GM21786 (cell line): ENCODE measurements around the gene BACE2.

ENCODE experiments used
- ATAC-seq: cut with Tn5 transposase; IDR thresholded peaks from one replicate; pipeline ENCODE4 v1.9.1; 2021; ENCODE audit not compliant: unreplicated experiment

The BACE2 gene

DNA sequence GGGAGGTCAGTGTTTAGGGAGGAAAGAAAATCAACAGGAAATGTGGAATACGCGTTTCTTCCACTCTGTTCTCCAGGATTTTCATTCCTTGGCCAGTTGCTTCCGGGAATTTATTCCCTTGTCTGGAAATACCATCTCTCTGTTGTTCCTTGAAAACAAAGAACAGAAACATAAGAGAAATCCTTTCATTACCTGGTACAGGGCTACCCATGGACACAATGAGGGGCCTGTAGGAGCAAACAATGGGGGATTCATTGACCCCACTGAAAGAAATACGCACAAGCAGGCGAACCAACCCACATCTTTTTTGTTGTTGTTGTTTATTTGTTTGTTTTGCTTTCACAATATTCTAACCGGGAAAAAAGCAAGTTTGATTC lies 20.0 kb upstream of the BACE2 start:
- ATAC-seq = no peak

- ATAC-seq = no peak
These were observed 19.2 kb upstream of the BACE2 start for GRCh38 chr21:41148798-41149197.

DNA sequence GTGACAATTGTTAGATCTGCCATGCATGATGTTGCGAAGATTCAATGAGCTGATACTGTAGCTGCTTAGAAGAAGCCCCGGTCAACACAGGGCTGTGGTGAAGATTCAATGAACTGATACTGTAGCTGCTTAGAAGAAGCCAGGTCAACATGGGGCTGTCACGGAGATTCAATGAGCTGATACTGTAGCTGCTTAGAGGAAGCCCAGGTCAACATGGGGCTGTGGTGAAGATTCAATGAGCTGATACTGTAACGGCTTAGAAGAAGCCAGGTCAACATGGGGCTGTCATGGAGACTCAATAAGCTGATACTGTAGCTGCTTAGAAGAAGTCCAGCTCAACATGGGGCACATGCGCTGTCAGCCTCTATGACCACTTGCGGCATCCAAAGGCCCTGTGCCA lies 18.8 kb upstream of the BACE2 start:
- no peak for ATAC-seq

- no peak for ATAC-seq
These were observed 15.8 kb upstream of the BACE2 start for GRCh38 chr21:41152147-41152546.

DNA sequence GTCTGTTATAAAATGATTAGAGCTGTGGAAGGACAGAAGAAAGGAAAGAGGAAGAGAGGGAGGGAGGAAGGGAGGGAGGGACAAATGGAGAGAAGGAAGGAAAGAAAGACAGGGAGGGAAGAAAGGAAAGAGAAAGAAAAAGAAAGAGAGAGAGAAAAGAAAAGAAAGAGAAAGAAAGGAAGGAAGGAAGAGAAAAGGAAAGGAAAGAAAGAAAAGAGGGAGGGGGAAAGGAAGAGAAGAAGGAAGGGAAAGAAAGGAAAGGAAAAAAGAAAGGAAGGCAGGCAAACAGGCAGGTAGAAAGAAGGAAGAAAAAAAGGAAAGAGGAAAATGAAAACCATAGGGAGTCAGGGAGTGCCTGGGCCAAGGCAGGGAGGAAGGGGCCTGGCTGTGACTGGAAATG lies 14.5 kb upstream of the BACE2 start:
- no peak for ATAC-seq

DNA sequence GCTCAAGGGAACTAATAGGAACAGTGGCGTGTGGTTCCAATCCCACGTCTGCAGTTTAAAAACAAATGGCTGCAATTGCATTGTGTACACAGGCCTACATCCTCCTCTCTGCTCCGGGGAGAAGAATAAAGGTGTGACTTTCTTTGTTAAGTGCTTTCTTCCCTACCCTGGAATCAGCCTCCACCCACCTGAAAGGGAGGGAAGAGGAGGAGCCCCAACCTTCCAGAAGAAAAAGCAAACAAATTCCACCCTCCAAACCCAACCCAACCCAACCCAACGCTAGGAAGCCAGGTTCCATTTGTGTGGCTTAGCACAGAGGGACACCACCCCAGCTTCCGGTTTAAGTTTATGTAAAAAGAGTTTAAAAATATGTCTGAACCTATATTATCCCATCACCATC lies 11.8 kb upstream of the BACE2 start:
- no peak for ATAC-seq

GRCh38 chr21:41158026-41158425 lies 9.9 kb upstream of the BACE2 start:
- no peak for ATAC-seq

GRCh38 chr21:41160036-41160435 lies 7.9 kb upstream of the BACE2 start:
- no peak for ATAC-seq

- no peak for ATAC-seq
These were observed 6.5 kb upstream of the BACE2 start for GRCh38 chr21:41161428-41161827.

DNA sequence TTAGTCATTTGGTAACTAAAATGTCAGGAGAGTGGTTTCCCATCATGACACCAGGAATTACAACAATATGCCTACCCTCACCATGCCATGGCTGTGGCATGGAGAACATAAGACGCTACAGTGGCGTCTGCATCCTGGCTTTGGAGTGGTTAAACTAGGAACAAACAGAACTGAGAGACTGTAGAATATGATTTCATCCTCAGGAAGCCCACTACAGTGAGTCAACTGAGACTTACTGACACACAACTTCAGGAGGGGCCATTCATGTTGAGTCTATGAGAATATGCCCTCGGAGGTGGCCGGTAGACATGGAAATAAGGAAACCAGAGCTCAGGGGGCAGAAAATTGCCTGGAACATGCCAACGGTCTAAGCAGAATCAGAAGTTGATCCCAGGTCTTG lies 5.9 kb upstream of the BACE2 start:
- no peak for ATAC-seq

DNA sequence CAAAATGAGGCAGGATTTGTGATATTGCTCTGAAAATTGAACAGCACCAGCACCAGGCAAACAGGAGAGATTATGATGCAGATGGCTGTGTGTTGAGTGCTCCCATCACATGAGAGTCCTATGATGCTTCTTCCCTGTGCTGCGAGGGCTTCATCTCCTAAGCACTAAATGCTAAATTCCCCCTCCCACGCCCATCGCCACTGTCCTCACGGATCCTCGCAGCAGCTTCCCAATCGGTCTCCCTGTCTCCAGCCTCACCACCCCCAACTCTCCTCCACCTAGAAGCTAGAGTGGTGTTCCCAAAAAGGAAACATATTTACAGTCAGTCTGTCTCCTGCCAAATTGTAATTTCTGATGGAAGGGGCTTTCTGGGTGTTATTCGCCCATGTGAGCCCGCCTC lies 4.9 kb upstream of the BACE2 start:
- ATAC-seq = no peak

DNA sequence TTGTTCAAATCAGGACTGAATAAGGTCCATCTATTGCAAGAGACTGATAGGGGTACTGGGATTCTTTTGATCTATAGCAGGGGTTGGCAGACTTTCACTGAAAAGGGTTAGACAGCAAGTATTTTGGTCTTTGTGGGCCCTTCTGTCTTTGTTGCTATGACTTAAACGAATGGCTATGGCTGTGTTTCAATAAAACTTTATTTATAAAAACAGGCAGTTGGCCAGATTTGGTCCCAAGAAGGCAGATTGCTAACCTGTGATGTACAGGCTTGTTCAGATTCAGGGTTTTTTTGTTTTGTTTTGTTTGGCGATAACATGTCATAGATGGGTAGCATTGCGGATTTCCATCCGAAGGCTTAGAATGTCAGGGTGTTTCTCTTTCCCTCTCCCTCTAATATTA lies 3.9 kb upstream of the BACE2 start:
- ATAC-seq = no peak

- ATAC-seq = no peak
These were observed 2.8 kb upstream of the BACE2 start for GRCh38 chr21:41164981-41165655.

DNA sequence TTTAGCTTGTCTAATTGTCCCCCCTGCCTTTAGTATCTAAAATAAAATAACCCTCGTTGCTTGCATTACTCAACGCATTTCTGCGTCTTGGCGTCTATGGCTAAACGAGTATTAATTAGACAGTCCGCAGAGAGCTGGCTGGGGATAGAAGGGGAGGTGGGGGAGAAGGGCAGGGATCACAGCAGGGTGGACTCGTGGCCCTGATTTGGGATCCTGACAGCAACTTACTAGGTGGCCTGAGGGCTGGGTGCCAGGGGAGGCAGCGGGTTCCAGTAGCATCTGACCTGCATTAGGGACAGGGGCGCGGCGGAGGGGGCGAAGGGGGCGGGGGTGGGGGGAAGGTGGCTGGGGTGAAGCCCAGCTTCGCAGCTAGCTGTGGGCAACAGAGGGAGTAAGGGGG lies 1.1 kb upstream of the BACE2 start:
- ATAC-seq = no peak

- no peak for ATAC-seq
These were observed 664 bp downstream of the BACE2 start for GRCh38 chr21:41168391-41169257.

DNA sequence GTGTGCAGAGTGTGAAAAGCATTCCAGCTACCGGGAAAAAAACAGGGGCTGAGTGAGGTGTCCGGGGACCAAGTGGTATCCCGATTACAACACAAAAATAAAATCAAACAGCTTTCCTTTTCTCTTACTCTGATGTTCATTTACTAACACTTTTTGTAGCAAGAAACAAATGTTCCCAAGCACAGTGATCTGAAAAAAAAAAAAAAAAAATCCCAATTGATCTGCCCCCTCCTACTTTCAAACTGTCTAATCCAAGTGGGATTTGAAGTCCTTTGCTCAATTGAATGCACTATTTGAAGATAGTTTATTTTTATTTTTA lies 1.3 kb downstream of the BACE2 start:
- no peak for ATAC-seq

DNA sequence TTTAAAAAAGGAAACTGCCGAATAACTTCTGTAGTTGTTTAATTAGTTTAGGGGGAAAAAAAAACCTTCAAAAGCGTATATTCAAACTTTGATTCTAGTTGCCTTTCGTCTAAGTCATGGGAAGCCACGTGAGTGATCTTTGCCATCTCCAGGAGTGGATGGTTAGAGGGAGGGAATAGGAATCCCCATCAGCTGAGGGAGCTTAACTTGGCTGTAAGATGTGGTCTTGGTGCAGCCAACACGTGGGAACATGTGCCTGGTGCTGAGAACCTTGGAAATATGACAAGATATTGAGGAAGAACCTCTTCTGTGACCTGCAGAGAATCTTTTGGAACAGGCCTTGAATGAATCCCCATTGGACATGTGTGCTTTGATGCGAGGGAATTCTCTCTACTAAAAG lies 1.7 kb downstream of the BACE2 start:
- ATAC-seq = no peak

DNA sequence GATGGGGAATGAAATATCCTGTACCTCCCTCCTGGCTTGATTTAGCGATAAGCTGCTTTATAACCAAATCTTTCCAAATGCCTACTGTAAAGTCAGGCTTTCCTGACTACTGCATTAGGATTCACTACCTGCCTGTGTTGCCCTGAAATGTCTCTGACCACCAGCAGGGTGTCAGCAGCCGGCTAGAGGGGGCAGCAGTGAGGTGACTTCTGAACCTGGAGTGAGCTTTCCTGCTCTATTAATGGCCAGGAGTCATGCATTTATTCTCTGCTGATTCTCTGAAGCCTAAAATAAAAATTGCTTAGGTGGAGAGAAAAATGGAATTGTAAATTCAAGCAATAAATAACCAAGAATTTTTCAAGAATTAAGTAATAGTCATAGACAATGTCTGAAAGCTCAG lies 2.5 kb downstream of the BACE2 start:
- ATAC-seq = no peak

DNA sequence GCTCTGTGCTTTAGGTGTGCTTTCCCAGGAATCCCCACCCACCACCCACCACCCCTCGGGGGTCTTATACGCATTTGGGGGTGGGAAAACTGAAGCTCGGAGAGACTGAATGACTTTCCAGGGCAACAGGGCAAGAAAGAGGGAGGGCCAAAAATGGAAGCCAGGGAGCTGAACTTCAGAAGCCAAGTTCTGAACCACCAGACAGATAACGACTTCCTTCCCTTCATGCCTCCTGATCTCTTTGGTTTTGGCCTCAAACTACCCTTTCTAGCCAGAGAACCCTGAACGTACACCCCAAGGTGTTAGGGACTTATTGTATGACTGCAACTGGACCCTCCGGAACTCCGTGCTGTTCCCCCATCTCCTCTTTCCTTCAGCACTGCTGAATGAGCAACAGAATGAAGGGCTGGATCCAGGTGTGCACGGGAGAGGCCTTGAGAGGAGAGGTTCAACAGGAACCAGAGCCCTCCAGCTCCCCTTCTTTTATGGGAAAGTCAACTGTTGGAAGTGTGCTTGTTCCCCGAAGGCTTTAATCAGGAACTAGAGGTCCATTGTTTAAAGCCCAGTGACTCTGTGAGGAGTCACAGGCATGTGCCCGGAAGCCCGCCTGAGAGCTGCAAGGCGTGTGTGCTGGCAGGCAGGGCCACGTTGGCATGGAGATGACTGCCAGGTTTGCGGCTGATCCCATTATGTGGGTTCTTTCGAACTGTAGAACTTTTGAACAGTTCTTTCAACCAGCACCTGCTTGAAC lies 3.1 kb downstream of the BACE2 start:
- ATAC-seq = no peak

GRCh38 chr21:41175080-41175479 lies 7.1 kb downstream of the BACE2 start:
- no peak for ATAC-seq

GRCh38 chr21:41176846-41177245 lies 8.9 kb downstream of the BACE2 start:
- ATAC-seq = no peak

GRCh38 chr21:41180752-41181151 lies 12.8 kb downstream of the BACE2 start:
- ATAC-seq = no peak
